Endodermal cell (in vitro differentiated cells): ENCODE measurements around the gene ZCCHC14. TPM values are rescaled to one million over a fixed set of nuclear protein-coding genes. Genes with fewer than 3 reads are reported as not detected.
"Not testable (repeated sequence)": the region's sequence is repeated elsewhere in the genome, so short reads cannot be mapped to it uniquely, and the experiment has no call there.

ENCODE experiments used
- DNase-seq: peaks from one replicate; pipeline ENCODE4 v3.0.0-alpha.2; 2017
- H3K27ac ChIP-seq: 2 replicates; pipeline ENCODE4 v1.5.1; 2013; ENCODE audit warnings: mild to moderate bottlenecking, low read depth, low read length, moderate library complexity
- H3K27me3 ChIP-seq: 2 replicates; pipeline ENCODE4 v1.6.1; 2013; ENCODE audit warnings: mild to moderate bottlenecking, low read length, moderate library complexity; ENCODE audit not compliant: insufficient read depth, control insufficient read depth, poor library complexity, severe bottlenecking
- H3K36me3 ChIP-seq: 2 replicates; pipeline ENCODE4 v1.7.0; 2013; ENCODE audit warnings: mild to moderate bottlenecking, low read length, moderate library complexity; ENCODE audit not compliant: control insufficient read depth, insufficient read depth
- H3K4me1 ChIP-seq: one replicate; pipeline ENCODE4 v1.7.0; 2013; ENCODE audit warnings: low read length; ENCODE audit not compliant: control insufficient read depth, insufficient read depth
- H3K4me3 ChIP-seq: 2 replicates; pipeline ENCODE4 v1.5.1; 2013; ENCODE audit warnings: mild to moderate bottlenecking, low read length, moderate library complexity
- H3K9ac ChIP-seq: 2 replicates; pipeline ENCODE4 v1.6.1; 2013; ENCODE audit warnings: mild to moderate bottlenecking, low read length, moderate library complexity; ENCODE audit not compliant: poor library complexity, severe bottlenecking; ENCODE audit errors: extremely low read depth
- H3K9me3 ChIP-seq: 2 replicates; pipeline ENCODE4 v1.6.1; 2013; ENCODE audit warnings: mild to moderate bottlenecking, low read length, moderate library complexity; ENCODE audit not compliant: control insufficient read depth
- H3K27ac Mint-ChIP-seq: 2 replicates; pipeline ENCODE4 v1.8.0; 2020; ENCODE audit warnings: mixed read lengths
- H3K27me3 Mint-ChIP-seq: 2 replicates; pipeline ENCODE4 v1.8.0; 2021; ENCODE audit warnings: mild to moderate bottlenecking, mixed read lengths; ENCODE audit not compliant: insufficient read depth
- H3K36me3 Mint-ChIP-seq: 2 replicates; pipeline ENCODE4 v1.8.0; 2020; ENCODE audit warnings: low read depth, mixed read lengths
- H3K4me1 Mint-ChIP-seq: 2 replicates; pipeline ENCODE4 v1.8.0; 2020; ENCODE audit warnings: mixed read lengths
- H3K4me3 Mint-ChIP-seq: 2 replicates; pipeline ENCODE4 v1.8.0; 2020; ENCODE audit warnings: mild to moderate bottlenecking, moderate library complexity, mixed read lengths
- H3K9me3 Mint-ChIP-seq: 2 replicates; pipeline ENCODE4 v1.8.0; 2020; ENCODE audit warnings: mild to moderate bottlenecking, mixed read lengths
- WGBS, 2 experiments: methylation state at CpG; one replicate each; pipeline versions ENCODE4 v1.1.5 to v1.1.7; 2013; ENCODE audit warnings: missing lambda C conversion rate in 2 of 2, mixed read lengths in 1 of 2; ENCODE audit not compliant: insufficient coverage in 1 of 2, insufficient read length in 1 of 2; 5-methylcytosine and 5-hydroxymethylcytosine counted together
- total RNA-seq, 2 donors: library from RNA; stranded (reverse); fragmentation: NEBNext Ultra II Directional in 1 of 2; extraction: Animal tissue kit (Norgen Biotek cat#: 25700) in 1 of 2; gene quantifications; 2 replicates in 1 of 2; 3 replicates in 1 of 2; pipeline ENCODE4 v1.2.1, GENCODE V29; 2021
- TF ChIP-seq, protein P1 (sequence below): fragments of 200-600 bp; sonication (generic); conservative IDR thresholded peaks from 2 replicates; pipeline ENCODE4 v1.5.0; 2021; ENCODE audit warnings: antibody characterized with exemption, mild to moderate bottlenecking

The ZCCHC14 gene
- total RNA-seq, 2 donors from 2014 or later = 27.3 to 33.7 TPM

DNA sequence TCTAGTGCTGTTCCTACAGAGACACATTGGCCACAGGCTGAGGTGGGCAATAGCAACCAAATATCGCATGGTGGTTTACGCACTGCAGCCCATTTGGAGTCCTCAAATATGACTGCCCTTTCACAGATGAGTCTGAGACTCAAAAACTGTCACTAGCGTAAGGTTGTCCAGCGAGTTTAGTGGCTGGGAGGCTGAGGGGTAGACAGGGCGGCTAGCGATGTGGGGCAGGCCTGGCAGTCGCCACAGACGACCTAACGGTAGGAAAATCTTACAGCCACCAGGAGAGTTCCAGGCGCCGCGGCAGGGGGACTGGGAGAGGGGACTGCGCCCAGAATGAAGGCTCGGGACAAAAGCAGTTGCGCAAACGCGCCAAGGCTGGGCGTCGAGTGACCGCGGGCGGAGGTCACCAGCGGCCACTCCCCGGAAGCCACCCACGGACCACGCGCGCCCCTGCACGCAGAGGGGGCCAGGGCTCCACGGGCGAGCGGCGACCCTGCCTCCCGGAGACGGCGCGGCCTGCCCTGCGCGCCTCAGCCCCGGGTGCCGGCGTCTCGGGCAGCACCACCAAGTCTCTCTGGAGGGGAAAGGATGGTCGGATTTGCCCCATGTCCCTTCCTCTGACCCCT is 101.4 kb downstream of the ZCCHC14 start:
- DNase-seq = peak; percentile 87
- H3K9ac ChIP-seq = peak overlapping the region; percentile 74
- no peaks in the 10 kb centered on the region for H3K4me1 ChIP-seq
- TF ChIP-seq, protein P1, sequence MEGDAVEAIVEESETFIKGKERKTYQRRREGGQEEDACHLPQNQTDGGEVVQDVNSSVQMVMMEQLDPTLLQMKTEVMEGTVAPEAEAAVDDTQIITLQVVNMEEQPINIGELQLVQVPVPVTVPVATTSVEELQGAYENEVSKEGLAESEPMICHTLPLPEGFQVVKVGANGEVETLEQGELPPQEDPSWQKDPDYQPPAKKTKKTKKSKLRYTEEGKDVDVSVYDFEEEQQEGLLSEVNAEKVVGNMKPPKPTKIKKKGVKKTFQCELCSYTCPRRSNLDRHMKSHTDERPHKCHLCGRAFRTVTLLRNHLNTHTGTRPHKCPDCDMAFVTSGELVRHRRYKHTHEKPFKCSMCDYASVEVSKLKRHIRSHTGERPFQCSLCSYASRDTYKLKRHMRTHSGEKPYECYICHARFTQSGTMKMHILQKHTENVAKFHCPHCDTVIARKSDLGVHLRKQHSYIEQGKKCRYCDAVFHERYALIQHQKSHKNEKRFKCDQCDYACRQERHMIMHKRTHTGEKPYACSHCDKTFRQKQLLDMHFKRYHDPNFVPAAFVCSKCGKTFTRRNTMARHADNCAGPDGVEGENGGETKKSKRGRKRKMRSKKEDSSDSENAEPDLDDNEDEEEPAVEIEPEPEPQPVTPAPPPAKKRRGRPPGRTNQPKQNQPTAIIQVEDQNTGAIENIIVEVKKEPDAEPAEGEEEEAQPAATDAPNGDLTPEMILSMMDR = peak; percentile 35
- H3K36me3 ChIP-seq = peaks cover 11% of the 10 kb centered on the region
- Mint-ChIP-seq H3K27me3 (no peaks in the 10 kb centered on the region), H3K4me3 (peak overlapping the region; percentile 77), H3K36me3 (peaks cover 9% of the 10 kb centered on the region), H3K4me1 (peaks cover 27% of the 10 kb centered on the region), H3K9me3 (no peaks in the 10 kb centered on the region), H3K27ac (peak overlapping the region; percentile 94)
- 12 to 28% methylated on average over 18 to 43 of the region's 44 CpGs for WGBS, 2 experiments
- H3K27me3 ChIP-seq = no peaks in the 10 kb centered on the region
- H3K27ac ChIP-seq = peak overlapping the region; percentile 70
- H3K9me3 ChIP-seq = no peaks in the 10 kb centered on the region
- H3K4me3 ChIP-seq = peak overlapping the region; percentile 81

DNA sequence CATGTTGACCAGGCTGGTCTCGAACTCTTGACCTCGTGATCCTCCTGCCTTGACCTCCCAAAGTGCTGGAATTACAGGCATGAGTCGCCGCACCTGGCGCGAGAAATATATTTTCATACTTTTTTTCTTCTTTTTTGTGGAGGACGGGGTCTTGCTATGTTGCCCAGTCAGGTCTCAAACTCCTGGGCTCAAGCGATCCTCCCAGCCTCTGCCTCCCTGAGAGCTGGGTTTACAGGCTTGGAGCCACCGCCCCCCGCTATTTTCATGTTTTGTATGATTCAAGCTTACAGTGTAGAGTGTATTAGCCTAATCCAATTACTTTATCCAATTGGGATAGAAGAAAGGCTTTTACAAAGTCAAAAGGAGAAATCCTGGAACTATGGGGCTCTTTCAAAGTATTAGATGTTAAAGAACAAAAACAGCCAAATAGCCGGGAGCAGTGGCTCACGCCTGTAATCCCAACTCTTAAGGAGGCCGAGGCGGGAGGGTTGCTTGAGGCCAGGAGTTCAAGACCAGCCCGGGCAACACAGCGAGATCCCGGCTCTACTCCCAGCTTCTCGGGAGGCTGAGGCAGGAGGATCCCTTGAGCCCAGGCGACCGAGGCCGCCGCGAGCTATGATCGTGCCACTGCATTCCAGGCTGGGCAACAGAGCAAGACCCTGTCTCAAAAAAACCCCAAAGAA is 102.0 kb downstream of the ZCCHC14 start:
- peak overlapping the region; percentile 74 for H3K9ac ChIP-seq
- H3K9me3 ChIP-seq = no peaks in the 10 kb centered on the region
- TF ChIP-seq, protein P1 = no peak
- no peaks in the 10 kb centered on the region for H3K9me3 Mint-ChIP-seq
- H3K4me1 Mint-ChIP-seq = peaks cover 27% of the 10 kb centered on the region
- peak; percentile 35 for DNase-seq
- peaks cover 11% of the 10 kb centered on the region for H3K36me3 ChIP-seq
- no peak overlapping the region for H3K27ac Mint-ChIP-seq
- WGBS, 2 experiments = 96% methylated on average over 22 to 24 of the region's 24 CpGs
- peak overlapping the region; percentile 81 for H3K4me3 ChIP-seq
- H3K4me1 ChIP-seq = no peaks in the 10 kb centered on the region
- no peak overlapping the region for H3K27ac ChIP-seq
- no peaks in the 10 kb centered on the region for H3K27me3 Mint-ChIP-seq
- peaks cover 6% of the 10 kb centered on the region for H3K36me3 Mint-ChIP-seq
- H3K4me3 Mint-ChIP-seq = peak overlapping the region; percentile 77
- no peaks in the 10 kb centered on the region for H3K27me3 ChIP-seq

DNA sequence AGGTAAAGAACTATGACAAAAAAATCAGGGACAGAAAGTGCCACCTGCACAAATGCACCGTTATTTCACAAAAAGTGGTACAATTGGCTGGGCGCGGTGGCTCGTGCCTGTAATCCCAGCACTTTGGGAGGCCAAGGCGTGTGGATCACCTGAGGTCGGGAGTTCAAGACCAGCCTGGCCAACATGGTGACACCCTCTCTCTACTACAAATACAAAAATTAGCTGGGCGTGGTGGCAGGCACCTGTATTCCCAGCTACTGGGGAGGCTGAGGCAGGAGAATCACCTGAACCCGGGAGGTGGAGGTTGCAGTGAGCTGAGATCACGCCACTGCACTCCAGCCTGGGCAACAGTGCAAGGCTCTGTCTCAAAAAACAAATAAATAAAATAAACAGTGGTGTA is 102.9 kb downstream of the ZCCHC14 start:
- H3K27ac Mint-ChIP-seq, H3K4me3 ChIP-seq, H3K36me3 Mint-ChIP-seq, H3K27me3 ChIP-seq, H3K9me3 Mint-ChIP-seq, H3K4me3 Mint-ChIP-seq, H3K4me1 ChIP-seq, H3K27ac ChIP-seq, H3K36me3 ChIP-seq, H3K27me3 Mint-ChIP-seq, H3K9ac ChIP-seq, H3K9me3 ChIP-seq: not testable (repeated sequence)
- WGBS, 2 experiments = 89 to 93% methylated on average over 7 to 9 of the region's 9 CpGs
- H3K4me1 Mint-ChIP-seq = peaks cover 25% of the 10 kb centered on the region
- DNase-seq = peak; percentile 8
